HG03064 (cell line): ENCODE data around the gene GRIK4.

Experiments used
- ATAC-seq: cut with Tn5 transposase; IDR thresholded peaks from one replicate; pipeline ENCODE4 v1.9.1; 2021; ENCODE audit warnings: low read depth; ENCODE audit not compliant: unreplicated experiment

Gene GRIK4

DNA sequence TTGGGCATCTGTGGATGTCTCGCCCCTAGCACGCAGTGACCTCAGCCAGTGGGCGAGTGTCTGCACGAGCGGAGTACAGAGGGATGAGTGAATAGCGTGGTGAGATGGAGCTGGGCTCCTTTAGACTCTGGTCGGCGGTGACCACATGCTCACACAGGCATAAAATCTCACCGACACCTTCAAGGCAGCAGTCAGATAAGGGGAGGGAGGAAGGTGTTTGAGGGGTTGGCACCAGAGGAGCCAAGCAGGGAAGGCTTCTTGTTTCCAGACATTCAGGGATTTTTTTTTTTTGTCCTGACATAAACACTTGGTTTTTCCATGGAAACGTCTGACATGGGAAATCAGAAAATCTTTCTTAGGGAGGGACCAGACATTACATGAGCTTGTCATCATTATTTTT is 35.8 kb downstream of the GRIK4 start:
- no peak for ATAC-seq

DNA sequence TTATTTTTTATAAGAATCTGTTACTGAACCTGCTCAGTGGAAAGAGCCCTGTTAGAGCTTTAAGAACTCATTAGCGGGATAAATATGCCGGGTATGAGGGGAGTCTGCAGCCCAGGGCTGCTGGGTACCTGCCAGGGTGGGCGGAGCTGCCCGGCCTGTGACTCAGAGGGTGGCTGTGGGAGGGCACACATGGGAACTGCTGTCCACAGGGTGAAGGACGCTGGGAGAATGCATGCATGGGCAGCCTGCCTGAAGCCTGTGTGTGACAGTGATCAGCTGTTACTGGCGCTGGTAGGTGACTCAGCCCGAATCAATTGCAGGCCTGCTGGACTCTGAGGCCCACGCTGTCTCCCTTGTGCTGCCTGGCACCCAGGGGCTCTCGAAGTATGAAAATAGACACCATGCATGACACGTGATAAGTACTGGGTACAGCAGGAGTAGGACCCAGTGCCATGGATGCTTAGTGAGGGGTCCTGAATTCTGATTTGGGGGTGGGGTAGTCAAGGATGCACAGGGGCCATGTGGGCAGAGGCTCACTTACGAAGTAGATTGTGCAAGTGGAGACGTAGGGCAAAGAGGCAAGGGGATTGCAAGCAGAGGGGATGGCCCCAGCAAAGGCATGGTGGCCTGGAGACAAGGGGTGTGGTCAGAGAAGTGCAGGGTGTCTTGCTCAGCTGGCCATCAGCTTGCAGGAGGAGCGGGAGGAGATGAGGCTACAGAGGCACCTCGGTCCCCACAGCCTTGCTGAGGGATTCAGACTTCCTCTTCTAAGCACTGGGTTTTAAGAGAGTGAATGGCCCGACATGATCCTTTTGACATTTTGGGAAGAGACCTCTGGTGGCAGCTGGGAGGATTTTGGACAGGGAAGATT is 36.5 kb downstream of the GRIK4 start:
- no peak for ATAC-seq

DNA sequence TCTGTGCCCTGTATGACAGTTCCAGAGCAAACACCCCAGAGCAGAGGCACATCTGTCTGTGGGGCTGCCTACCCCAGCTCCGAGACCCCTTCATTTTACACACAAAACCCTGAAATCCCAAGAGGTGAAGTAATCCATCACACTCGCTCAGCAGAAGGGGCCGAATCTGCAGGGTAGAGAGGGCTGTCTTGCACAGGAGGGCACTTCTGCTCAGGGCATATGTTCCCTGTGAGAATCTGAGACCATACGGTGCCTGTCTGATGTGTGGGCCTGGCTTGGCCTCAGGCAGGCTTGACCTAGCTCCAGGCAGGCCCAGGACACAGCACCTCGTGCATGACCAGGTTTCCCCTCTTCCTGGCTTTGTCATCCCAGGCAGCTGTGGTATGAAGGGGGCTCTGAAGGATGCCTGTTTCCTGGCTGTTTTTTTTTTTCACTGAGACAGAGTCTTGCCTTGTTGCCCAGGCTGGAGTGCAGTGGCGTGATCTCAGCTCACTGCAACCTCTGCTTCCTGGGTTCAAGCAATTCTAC is 37.2 kb downstream of the GRIK4 start:
- no peak for ATAC-seq

DNA sequence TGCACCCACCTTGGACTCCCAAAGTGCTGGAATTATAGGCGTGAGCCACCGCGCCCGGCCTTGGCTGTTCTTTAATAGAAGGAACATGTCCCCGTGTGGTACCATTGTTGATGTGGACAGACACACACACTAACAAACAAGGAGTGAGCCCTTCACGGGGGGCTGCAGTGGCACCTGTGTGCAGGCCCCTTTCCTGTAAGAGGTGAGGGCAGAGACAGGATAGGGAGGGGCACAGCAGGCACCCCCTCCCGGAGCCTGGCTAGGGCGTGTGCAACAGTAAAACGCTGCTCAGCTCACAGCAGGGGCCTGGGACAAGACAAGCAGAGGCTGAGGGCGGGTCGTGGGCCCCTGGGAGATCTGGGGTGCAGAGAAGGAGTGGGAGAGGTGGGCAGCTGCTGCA is 37.8 kb downstream of the GRIK4 start:
- ATAC-seq: no peak

DNA sequence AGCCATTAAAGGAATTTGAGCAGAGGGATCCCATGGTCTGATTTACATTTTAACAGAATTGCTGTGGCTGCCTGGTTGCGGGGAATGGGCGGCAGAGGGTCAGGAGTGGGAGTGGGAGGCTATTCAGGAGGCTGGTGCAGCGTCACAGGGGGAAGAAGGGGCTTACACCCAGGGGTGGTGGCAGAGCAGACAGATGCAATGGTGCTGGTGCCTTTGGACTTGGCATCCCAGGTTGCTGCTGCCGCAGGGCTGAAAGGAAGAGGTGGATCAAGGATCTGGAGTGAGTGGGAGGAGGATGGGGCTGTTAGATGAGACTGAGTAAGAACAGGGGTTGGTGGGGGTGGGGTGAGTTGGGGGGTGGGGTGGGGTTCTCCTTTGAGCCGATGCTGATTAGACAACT is 38.5 kb downstream of the GRIK4 start:
- ATAC-seq: no peak

DNA sequence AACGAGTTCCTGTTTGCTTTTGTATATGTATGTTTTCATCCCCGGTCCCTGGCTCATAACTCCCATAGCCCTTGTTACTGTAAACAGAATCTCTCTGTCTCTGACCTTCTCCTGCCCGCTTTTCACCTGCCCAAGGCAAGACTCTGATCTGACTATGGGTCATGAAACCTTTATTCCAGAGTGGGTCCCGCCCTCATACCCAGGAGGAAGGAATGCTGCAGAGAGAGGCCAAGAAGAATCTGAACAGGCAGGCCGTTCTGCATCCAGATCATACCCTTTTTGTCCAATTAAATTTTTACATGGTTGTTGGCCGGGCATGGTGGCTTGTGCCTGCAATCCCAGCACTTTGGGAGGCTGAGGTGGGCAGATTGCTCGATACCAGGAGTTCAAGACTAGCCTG is 39.6 kb downstream of the GRIK4 start:
- no peak for ATAC-seq

DNA sequence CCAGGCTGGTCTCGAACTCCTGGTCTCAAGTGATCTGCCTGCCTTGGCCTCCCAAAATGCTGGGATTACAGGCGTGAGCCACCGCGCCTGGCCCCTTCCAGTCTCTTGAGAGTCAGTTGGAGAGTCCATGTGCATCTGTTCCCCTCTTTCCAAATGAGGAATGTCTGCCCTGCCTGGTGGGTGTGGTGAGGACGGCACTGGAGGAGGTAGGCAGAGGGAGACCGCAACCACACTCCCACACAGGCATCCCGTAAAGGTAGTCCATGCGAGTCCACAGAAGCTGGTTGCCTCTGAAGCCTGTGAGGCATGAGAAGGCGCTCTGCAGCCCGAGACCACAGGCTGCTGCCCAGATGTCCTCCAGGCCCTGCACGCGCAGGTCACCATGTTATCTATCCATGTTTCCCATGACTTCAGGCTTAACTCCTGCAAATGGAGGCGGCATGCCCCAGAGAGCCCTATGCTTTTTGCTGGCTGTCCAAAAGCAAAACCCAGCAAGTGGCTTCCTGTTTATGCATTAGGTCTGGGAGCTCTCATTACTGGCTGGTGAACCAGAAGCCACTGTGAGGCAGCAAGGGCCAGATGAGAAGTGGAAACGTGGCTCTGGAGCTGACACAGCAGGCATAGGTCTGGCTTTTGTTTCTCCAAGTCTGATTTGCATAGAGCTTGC is 43.4 kb downstream of the GRIK4 start:
- ATAC-seq: no peak

DNA sequence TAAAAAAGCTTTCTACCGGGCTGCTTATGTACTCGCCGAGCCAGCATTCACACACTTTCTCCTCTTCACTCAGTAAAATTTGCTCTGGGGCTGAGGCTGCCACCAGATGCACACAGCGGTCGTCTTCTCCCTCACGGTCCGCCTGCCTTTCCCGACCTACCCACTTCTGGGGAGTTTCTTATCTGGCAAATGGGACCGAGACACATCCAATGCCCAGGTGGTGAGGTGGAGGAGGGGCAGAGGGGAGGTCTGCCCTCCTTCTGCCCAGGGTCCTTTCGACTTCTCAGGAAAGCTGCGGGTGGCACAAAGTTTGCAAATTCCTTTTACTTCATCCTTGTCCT is 43.9 kb downstream of the GRIK4 start:
- ATAC-seq: no peak

DNA sequence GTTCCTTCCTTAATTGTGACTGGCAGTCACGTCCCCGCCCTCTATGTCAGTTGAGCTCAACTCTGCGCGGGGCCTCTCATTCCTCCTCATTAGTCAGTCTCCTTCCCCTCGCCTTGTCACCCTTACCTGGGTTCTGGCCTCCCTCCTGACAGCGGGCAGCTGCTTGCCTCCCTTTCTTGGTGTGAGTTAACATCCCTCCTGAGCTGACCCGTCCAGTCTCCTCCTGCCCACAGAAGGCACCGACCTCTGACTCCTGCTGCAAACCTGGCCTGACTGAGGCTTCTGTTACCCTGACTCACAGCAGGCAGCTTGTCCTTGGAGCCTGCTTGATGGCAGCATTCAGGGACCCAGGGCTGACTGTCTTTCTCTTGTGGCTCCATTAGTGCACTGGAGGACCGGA is 45.2 kb downstream of the GRIK4 start:
- ATAC-seq: no peak

GRCh38 chr11:120558744-120559431 is 47.3 kb downstream of the GRIK4 start:
- ATAC-seq: no peak

GRCh38 chr11:120561286-120561685 is 49.7 kb downstream of the GRIK4 start:
- ATAC-seq: no peak

DNA sequence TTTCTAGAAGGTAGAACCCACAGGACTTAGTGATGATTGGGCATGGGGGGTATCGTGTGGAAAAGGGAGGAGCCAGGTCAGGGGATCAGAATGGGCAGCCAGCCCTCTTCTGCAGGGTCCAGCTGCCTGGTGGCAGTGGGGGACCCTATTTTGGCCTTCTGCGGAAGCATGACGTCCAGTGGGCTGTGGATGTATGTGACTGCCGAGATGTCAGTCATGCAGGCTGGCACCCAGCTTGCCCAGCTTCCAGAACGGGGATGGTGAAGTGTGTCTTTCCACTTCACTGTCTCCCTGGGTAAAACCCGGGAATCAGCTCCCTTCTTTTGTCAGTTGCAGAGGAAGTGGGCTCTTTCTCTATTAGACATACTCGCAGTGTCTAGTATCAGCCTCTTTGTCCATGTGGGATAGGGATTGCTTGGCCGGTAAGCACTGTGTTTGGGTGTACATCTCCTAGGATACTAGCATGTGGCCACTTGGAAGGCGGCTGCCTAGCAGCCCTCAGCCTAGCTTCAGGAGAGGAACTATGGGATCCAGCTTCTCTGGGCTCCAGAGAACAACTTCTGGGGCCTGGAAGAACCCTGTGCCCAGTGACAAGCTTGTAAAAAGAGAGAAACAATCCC is 51.4 kb downstream of the GRIK4 start:
- no peak for ATAC-seq

DNA sequence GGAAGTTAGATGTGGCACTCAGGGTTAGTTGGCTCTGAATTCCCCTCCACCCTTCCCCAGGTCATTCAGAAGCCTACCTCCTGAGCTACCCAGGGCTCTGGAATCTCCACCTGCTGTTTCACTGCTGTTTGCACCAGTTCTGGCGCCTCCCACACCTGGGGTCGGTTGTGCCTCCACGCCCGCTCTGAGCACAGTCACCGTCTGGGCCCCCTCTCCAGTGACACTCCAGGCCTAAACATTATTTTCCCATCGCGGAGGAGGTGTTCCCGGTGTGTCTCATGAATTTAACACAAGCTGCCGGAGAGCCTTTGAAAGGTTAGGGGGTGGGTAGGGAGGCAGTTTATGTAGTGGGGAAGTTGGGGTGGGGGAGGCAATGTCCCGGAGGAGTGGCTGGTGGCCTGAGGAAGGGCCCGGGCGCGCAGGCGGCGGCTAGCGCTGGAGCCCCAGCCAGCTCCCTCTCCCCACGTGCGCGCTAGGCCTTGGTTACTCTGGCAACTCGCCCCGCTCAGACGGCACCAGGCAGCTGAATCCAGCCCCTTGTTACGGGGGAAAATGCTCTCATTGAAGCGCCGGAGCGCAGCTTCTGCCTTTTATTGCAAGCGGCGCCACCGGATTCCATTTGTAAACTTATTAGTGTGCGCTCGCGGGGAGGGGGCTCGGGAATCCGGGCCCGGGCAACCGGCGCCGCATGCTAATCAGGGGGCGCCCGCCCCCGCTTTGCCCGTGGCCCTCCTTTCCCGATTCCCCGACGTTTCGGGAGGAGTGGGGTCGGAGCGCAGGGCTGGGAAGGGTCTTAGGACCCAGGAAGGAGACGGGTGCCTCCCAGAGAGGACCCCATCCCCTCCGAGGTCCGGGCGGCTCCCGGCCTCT is 52.4 kb downstream of the GRIK4 start:
- no peak for ATAC-seq

DNA sequence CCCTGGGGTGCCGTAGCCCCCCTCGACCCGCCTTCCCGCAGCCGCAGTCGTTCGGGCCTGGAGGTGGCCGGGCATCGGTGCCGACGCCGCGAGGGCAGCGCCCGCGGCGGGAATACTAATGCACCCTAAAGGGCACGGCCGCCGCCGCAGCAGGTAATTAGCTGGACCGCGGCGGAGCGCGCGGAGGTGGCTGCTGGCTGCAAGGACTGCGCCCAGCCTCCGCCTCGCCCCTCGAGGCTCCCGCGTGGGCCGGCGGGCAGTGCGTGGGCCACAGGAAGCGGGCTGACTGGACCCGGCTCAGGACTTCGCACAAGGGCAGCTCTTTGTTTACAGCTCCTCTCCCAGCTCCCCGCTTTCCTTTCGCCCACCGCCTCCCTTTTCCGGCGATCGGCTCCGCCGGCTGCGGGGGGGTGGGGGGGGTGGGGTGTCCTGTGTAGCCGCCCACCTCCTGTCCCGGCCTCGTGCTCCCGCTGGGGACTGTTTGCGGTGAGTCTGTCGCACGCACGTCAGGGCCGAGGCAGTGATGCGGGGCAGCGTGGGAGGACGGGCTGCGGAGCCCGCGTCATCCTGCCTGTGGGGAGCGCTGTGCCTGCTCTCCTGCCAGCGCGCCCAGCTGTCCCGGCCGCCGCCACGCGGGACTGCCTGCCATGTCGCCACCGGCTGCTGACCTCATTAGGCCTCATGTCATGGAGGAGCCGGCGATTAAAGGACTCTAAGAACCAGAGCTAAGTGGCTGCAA is 53.2 kb downstream of the GRIK4 start:
- no peak for ATAC-seq

DNA sequence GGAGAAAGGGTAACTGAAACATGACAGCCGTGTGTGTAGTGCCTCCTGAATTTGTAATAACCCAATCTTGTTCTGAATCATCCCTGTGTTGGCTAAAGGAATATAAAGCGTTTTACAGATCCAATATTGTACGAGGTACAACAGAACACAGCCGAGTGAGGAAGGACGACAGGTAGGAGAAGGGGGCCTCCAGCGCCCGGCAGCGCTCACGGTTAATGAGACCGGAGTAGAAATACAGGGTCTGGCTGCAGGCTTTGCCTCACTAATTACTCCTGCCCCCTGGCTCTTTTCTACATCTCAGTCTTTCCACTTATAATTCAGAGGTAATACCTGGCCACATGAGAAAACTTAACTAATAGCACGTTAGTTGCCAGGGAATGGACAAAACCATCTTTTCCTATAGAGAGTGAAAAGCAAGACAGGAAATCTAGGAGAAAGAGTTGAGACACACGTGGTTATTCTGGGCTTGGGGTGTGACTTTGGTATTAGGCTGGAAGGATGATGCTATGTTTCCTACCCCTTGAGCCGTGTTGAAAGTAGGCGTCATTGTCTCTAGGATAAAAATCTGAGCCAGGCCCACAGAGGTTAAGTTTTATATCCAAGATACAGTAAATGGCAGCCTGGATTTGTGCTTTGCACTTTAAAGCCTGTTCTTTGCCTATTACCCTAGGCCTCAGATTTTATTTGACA is 54.1 kb downstream of the GRIK4 start:
- ATAC-seq: no peak

DNA sequence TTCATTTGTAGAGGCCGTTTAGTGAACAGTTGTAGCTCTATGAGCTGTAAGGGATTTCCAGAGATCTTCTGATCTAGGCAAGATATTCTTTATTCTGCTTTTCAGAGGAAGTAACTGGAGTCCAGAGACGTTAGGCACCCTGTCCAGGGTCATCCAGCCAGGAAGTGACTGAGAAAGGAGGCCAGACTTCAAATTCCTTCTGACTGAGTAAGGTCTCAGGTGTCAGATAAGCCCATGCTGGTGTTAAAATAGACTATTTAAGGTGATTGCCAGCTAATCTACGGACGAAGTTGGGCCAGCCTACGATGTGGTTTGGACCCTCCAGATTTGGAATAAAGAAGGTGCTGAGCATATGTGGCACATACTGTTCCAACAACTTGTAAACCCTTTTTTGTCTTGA is 54.6 kb downstream of the GRIK4 start:
- ATAC-seq: no peak

DNA sequence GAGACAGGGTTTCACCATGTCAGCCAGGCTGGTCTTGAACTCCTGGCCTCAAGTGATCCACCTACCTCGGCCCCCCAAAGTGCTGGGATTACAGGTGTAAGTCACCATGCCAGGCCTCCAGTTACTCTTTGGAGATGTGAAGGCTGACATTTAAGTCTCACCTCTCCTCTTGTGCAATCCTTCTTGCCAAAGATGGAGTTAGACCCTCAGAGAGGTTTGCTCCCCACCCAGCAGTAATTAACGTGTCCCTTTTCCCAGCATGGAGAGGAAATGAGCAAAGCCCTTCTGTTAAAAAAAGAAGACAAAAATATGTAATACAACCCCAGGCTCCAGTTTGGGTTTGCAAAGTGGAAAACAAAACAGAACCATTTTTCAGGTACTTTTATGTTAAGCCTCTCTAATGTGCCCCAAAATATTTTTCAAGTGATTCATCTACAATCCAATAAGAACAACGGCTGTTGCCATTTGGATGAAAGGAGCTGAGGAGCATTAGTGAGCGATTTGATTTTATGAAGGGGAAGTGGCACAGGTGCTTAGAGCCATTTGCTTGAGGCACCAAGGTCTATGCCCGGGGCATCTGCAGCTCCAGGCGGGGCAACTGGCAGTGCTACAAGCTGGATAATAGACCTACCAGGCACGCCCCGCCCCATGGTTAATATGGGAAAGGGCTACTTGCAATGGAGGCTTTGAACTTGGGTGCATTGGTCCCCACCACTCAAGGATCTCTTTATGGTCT is 57.2 kb downstream of the GRIK4 start:
- ATAC-seq: no peak

DNA sequence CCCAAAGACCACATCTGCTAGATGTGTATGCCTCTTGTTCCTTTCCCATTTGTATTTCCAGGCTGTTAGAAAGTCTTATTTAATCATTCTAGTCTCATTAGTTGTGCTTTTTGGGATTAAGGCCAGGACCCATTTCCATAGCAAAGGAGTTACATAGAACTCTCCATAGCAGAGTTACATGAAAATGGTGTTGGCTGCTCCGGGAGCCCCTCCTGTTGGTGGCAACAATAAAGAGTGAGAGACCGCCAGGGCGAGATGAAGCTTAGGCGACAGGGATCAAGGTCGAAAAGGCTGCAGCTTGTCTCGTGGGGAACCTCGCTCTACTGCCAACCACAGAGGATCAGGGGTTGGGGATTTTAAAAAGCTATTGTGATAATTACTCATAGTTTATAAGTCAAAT is 58.3 kb downstream of the GRIK4 start:
- no peak for ATAC-seq
